PC-9 (cell line): ENCODE data around the gene NFATC1.

Experiments
- CTCF ChIP-seq: fragments of 200-600 bp; sonication (generic); conservative IDR thresholded peaks from 2 replicates; pipeline ENCODE4 v1.6.1; 2017; ENCODE audit warnings: mixed run types, antibody characterized with exemption, mild to moderate bottlenecking, moderate library complexity
- EZH2 ChIP-seq: fragments of 200-600 bp; sonication (generic); IDR thresholded peaks from 2 replicates; pipeline ENCODE4 v1.8.0; 2017; ENCODE audit warnings: antibody characterized with exemption, low read depth

- TF ChIP-seq CTCF (no peak), EZH2 (no peak)
Observed at GRCh38 chr18:79400591-79401381, 5.1 kb downstream of the NFATC1 start.
